IgD-negative memory B cell (primary cell): Measurements from ENCODE around the gene PEX3. TPM values are rescaled to one million over a fixed set of nuclear protein-coding genes. Genes with fewer than 3 reads are reported as not detected.
A peak's percentile ranks its signal among the peaks of the same experiment; 100 is the strongest.

Experiments used
- H3K27ac Mint-ChIP-seq, 3 donors: one replicate each; pipeline ENCODE4 v1.8.0; 2020 to 2022; ENCODE audit warnings: mild to moderate bottlenecking in 3 of 3, mixed read lengths in 3 of 3, moderate library complexity in 1 of 3
- H3K27me3 Mint-ChIP-seq: one replicate; pipeline ENCODE4 v1.8.0; 2021; ENCODE audit warnings: mixed read lengths
- H3K36me3 Mint-ChIP-seq: one replicate; pipeline ENCODE4 v1.8.0; 2020; ENCODE audit warnings: mild to moderate bottlenecking, mixed read lengths
- H3K4me1 Mint-ChIP-seq, 3 donors: one replicate each; pipeline ENCODE4 v1.8.0; 2020 to 2022; ENCODE audit warnings: mixed read lengths in 3 of 3, mild to moderate bottlenecking in 1 of 3
- H3K4me3 Mint-ChIP-seq, 4 donors: one replicate each; pipeline ENCODE4 v1.8.0; 2020 to 2022; ENCODE audit warnings: mild to moderate bottlenecking in 4 of 4, mixed read lengths in 4 of 4, moderate library complexity in 3 of 4
- H3K9me3 Mint-ChIP-seq, 3 donors: one replicate each; pipeline ENCODE4 v1.8.0; 2020 to 2021; ENCODE audit warnings: mixed read lengths in 3 of 3, mild to moderate bottlenecking in 1 of 3
- polyA plus RNA-seq: library from polyadenylated mRNA; unstranded; fragments of 300-500 nt; fragmentation: Illumina TruSeq; gene quantifications from one replicate; pipeline ENCODE4 v1.2.3, GENCODE V29; 2021

The PEX3 gene
- polyA plus RNA-seq, 1 donor from 2014 or later: 17.9 TPM

DNA sequence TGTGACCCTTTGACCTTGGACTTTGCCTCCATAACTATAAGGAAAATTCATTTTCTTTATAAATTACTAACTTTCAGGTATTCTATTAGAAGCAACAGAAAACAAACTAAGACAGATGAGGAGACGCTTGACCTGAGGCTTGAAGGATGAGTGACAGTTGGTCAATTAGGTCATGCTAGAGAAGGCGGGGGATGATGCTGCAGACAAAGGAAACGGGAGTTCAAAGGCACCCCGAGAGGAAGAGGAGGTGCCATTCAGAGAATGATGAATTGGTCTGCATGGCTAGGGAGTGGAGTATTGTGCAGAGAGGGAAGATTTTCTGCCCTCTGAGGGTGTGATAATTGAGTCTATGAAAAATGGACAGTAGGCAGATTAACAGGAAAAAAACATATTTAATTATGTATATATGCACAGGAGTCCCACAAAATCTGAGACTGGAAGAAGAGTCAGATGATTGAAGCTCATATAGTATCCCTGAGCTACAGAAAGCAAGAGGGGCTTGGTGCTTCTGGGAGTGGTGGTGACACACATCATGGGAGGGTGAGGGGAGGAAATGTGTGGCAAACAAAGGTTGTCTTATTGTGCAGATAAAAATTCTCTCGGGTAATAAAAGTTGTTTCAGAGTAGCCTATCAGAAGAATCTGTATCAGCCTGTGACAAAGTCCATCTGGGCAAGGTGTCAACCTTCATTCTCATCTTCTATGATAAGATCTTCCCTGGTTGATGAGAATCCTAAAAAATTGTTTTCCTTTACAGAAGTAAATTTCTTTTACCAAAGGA lies 81.3 kb downstream of the PEX3 start:
- no peaks in the 10 kb centered on the region for H3K27me3 Mint-ChIP-seq
- H3K4me3 Mint-ChIP-seq: no peak overlapping the region
- peaks cover 23 to 24% (median 24%) of the 10 kb centered on the region in 3 donors for H3K4me1 Mint-ChIP-seq
- H3K9me3 Mint-ChIP-seq: no peaks in the 10 kb centered on the region
- no peak overlapping the region for H3K27ac Mint-ChIP-seq
- no peaks in the 10 kb centered on the region for H3K36me3 Mint-ChIP-seq

DNA sequence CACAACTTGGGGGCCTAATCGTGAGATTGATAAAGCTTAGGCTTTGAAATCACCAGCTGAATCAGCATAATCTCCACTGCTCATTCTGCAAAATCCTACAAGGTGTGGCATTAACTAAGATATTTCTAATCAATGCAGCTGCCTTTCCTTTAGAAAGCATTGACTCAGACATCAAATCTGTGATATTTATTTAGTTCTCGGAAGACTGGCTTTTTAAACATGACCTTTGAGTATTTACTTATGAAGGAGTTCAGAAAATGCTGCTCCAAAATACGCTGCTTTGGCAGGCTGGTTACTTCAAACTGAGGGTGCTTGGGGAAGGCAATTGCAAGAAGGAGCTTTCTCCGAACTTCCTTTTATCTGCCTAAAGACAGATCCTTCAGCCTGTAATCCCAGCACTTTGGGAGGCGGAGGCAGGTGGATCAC lies 84.6 kb downstream of the PEX3 start:
- H3K27ac Mint-ChIP-seq: peak overlapping the region; percentile 18 to 93 (median 87)
- no peaks in the 10 kb centered on the region for H3K27me3 Mint-ChIP-seq
- peak overlapping the region; percentile 52 to 74 (median 68) for H3K4me3 Mint-ChIP-seq
- no peaks in the 10 kb centered on the region for H3K9me3 Mint-ChIP-seq
- H3K36me3 Mint-ChIP-seq: no peaks in the 10 kb centered on the region
- peaks cover 14 to 32% (median 18%) of the 10 kb centered on the region in 3 donors for H3K4me1 Mint-ChIP-seq

DNA sequence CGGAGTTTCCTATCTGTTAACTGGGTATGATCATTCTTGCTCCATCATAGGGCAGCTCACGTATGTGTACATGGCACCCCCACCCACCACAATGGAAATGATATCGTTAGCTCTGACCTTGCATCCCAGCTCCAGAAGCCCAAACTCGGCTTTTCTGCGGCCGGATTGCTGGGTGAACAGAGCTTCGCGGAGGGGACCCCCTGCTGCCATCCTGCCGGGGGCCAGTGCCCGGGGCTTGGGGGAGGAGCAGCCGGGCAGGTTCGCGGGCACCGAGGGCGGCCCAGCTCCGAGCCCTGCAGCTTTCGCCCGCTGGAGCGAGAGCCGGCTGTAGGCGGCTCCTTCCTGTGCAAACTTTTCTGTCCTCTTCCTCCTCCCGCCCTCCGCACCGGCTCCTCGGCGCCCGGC lies 85.9 kb downstream of the PEX3 start:
- Mint-ChIP-seq H3K27me3 (no peaks in the 10 kb centered on the region), H3K4me1 (peaks cover 14 to 33% (median 18%) of the 10 kb centered on the region in 3 donors), H3K4me3 (peak overlapping the region; percentile 74 to 95 (median 82)), H3K36me3 (no peaks in the 10 kb centered on the region), H3K27ac (peak overlapping the region in 1 of 3 donors; percentile 11), H3K9me3 (no peaks in the 10 kb centered on the region)

GRCh38 chr6:143536866-143537691 lies 86.5 kb downstream of the PEX3 start:
- Mint-ChIP-seq H3K4me1 (peaks cover 14 to 33% (median 18%) of the 10 kb centered on the region in 3 donors), H3K4me3 (peak overlapping the region; percentile 82 to 95 (median 87)), H3K36me3 (no peaks in the 10 kb centered on the region), H3K27ac (peak overlapping the region in 2 of 3 donors; percentile 25 to 46), H3K27me3 (no peaks in the 10 kb centered on the region), H3K9me3 (no peaks in the 10 kb centered on the region)

DNA sequence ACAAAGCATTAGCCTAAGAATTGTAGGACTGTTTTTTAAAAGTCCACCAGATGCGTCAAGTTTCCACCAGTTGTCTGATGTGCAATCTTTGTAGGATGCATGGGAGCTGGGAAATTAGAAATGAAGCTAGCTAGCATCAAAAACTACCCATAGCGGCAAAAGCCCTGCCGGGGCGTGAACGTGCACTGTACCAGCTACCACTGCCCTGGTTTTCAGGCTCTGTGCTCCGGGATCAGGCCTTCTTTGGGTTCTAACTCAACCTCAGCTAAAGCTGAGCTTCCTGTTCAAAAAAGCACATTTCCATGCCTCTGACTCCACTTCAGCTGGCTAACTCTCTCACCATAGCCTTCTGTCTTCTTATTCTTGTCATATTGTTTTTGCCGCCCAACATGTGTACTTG lies 87.8 kb downstream of the PEX3 start:
- Mint-ChIP-seq H3K36me3 (no peaks in the 10 kb centered on the region), H3K9me3 (no peaks in the 10 kb centered on the region), H3K27ac (peak overlapping the region in 2 of 3 donors; percentile 10 to 46), H3K4me1 (peaks cover 16 to 40% (median 19%) of the 10 kb centered on the region in 3 donors), H3K4me3 (peak overlapping the region in 3 of 4 donors; percentile 82 to 88 (median 83)), H3K27me3 (no peaks in the 10 kb centered on the region)

- peak overlapping the region in 1 of 4 donors; percentile 82 for H3K4me3 Mint-ChIP-seq
Observed at GRCh38 chr6:143539106-143539505, 88.5 kb downstream of the PEX3 start.

GRCh38 chr6:143539734-143540133 lies 89.1 kb downstream of the PEX3 start:
- peak overlapping the region in 1 of 3 donors; percentile 11 for H3K27ac Mint-ChIP-seq
- peaks cover 16 to 42% (median 17%) of the 10 kb centered on the region in 3 donors for H3K4me1 Mint-ChIP-seq
- no peaks in the 10 kb centered on the region for H3K9me3 Mint-ChIP-seq
- no peaks in the 10 kb centered on the region for H3K27me3 Mint-ChIP-seq
- H3K4me3 Mint-ChIP-seq: peak overlapping the region in 1 of 4 donors; percentile 38
- H3K36me3 Mint-ChIP-seq: no peaks in the 10 kb centered on the region

More at GRCh38 chr6:143539106-143539505, 88.5 kb downstream of the PEX3 start:
- no peak overlapping the region for H3K27ac Mint-ChIP-seq
- H3K4me1 Mint-ChIP-seq: peaks cover 19 to 45% (median 20%) of the 10 kb centered on the region in 3 donors
- no peaks in the 10 kb centered on the region for H3K9me3 Mint-ChIP-seq
- H3K27me3 Mint-ChIP-seq: no peaks in the 10 kb centered on the region
- no peaks in the 10 kb centered on the region for H3K36me3 Mint-ChIP-seq

DNA sequence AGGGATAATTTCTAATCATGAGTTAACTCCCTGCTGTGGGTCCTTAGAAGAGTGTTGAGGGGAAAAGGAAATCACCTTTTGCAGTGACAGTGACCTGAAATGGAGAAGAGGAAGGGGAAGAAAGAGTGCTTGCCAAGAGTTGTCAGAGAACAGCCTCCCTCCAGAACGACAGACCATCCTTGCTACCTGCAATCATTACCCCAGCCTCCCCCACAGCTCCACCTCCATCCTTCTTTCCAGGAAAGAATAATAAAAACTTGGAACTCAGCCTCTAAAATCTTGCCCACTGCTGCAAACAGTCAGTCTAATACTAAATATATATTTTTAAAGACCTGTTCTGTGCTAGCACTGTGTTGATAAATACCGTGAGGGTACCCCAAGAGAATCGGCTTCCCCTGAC lies 89.6 kb downstream of the PEX3 start:
- Mint-ChIP-seq H3K27ac (peak overlapping the region in 2 of 3 donors; percentile 11 to 12), H3K36me3 (no peaks in the 10 kb centered on the region), H3K27me3 (no peaks in the 10 kb centered on the region), H3K9me3 (no peaks in the 10 kb centered on the region), H3K4me3 (peak overlapping the region in 1 of 4 donors; percentile 38), H3K4me1 (peaks cover 11 to 37% (median 13%) of the 10 kb centered on the region in 3 donors)

Other genes with a start within 250 kb of the PEX3 start
- 1.7 TPM for gene ADAT2, start 110 bp upstream of the PEX3 start, polyA plus RNA-seq
- gene FUCA2, start 60.9 kb downstream of the PEX3 start, polyA plus RNA-seq: 15.4 TPM
- 3.2 TPM for gene PHACTR2, start 227.2 kb downstream of the PEX3 start, polyA plus RNA-seq